Stimulated activated CD4-positive, alpha-beta T cell treated with anti-CD3 and anti-CD28 coated beads, Interleukin-15, amount 100 ng/mL, for 24 hours (primary cell): ENCODE data around the gene UNC5B.
A peak's percentile ranks its signal among the peaks of the same experiment; 100 is the strongest.

Experiments used
- DNase-seq: peaks from one replicate; pipeline ENCODE4 v3.0.0-alpha.2; 2020

UNC5B gene

GRCh38 chr10:71302874-71303568 is 90.7 kb downstream of the UNC5B start:
- no peak for DNase-seq

GRCh38 chr10:71303569-71303907 is 91.2 kb downstream of the UNC5B start:
- no peak for DNase-seq

GRCh38 chr10:71304914-71305313 is 92.5 kb downstream of the UNC5B start:
- no peak for DNase-seq

- no peak for DNase-seq
Observed at GRCh38 chr10:71306979-71307378, 94.6 kb downstream of the UNC5B start.

- DNase-seq, result no peak
Observed at GRCh38 chr10:71307469-71308085, 95.2 kb downstream of the UNC5B start.

- no peak for DNase-seq
Observed at GRCh38 chr10:71308244-71308643, 95.9 kb downstream of the UNC5B start.

- DNase-seq, result no peak
Observed at GRCh38 chr10:71308985-71309384, 96.6 kb downstream of the UNC5B start.

- no peak for DNase-seq
Observed at GRCh38 chr10:71309919-71310318, 97.5 kb downstream of the UNC5B start.

GRCh38 chr10:71312220-71312619 is 99.8 kb downstream of the UNC5B start:
- no peak for DNase-seq

- no peak for DNase-seq
Observed at GRCh38 chr10:71312811-71313789, 100.7 kb downstream of the UNC5B start.

GRCh38 chr10:71314028-71314693 is 101.8 kb downstream of the UNC5B start:
- peak; percentile 66 for DNase-seq

- DNase-seq, result no peak
Observed at GRCh38 chr10:71314694-71315225, 102.4 kb downstream of the UNC5B start.

- peak; percentile 23 for DNase-seq
Observed at GRCh38 chr10:71316056-71316785, 103.9 kb downstream of the UNC5B start.

GRCh38 chr10:71316786-71317160 is 104.4 kb downstream of the UNC5B start:
- no peak for DNase-seq

- no peak for DNase-seq
Observed at GRCh38 chr10:71317739-71318138, 105.4 kb downstream of the UNC5B start.

- peak; percentile 90 for DNase-seq
Observed at GRCh38 chr10:71319042-71319799, 106.9 kb downstream of the UNC5B start, which contains the start of gene SLC29A3. SLC29A3 (plus strand) TSS chr10:71319259; CDS start chr10:71319310, 51 bp downstream.

- DNase-seq, result no peak
Observed at GRCh38 chr10:71319800-71320392, 107.5 kb downstream of the UNC5B start.

- no peak for DNase-seq
Observed at GRCh38 chr10:71320592-71320991, 108.2 kb downstream of the UNC5B start.

- DNase-seq, result no peak
Observed at GRCh38 chr10:71321386-71321785, 109.0 kb downstream of the UNC5B start.

GRCh38 chr10:71323407-71323806 is 111.0 kb downstream of the UNC5B start:
- DNase-seq, result no peak

- no peak for DNase-seq
Observed at GRCh38 chr10:71324743-71325142, 112.4 kb downstream of the UNC5B start.
